ENCODE results near the gene HRH1. TPM values are rescaled to one million over a fixed set of nuclear protein-coding genes. Genes with fewer than 3 reads are reported as not detected.

Gene HRH1
- total RNA-seq, 1 donor from 2014 or later = 2.7 TPM

- no peak for DNase-seq (ENCODE audit: low read depth)
Observed at GRCh38 chr3:11272906-11273574, 118.7 kb downstream of the HRH1 start.

GRCh38 chr3:11273891-11274291 is 119.6 kb downstream of the HRH1 start:
- DNase-seq (ENCODE audit: low read depth) = no peak

- no peak for DNase-seq (ENCODE audit: low read depth)
Observed at GRCh38 chr3:11274566-11275142, 120.4 kb downstream of the HRH1 start.

- no peak for DNase-seq (ENCODE audit: low read depth)
Observed at GRCh38 chr3:11275926-11276325, 121.6 kb downstream of the HRH1 start.

GRCh38 chr3:11276901-11277300 is 122.6 kb downstream of the HRH1 start:
- DNase-seq (ENCODE audit: low read depth) = no peak

- peak; percentile 12 for DNase-seq (ENCODE audit: low read depth)
Observed at GRCh38 chr3:11282250-11283138, 128.2 kb downstream of the HRH1 start.

GRCh38 chr3:11283139-11283475 is 128.8 kb downstream of the HRH1 start:
- DNase-seq (ENCODE audit: low read depth) = no peak

GRCh38 chr3:11284011-11284410 is 129.7 kb downstream of the HRH1 start:
- DNase-seq (ENCODE audit: low read depth) = no peak

- DNase-seq (ENCODE audit: low read depth) = no peak
Observed at GRCh38 chr3:11285471-11285870, 131.2 kb downstream of the HRH1 start.

- no peak for DNase-seq (ENCODE audit: low read depth)
Observed at GRCh38 chr3:11287404-11287803, 133.1 kb downstream of the HRH1 start.

- no peak for DNase-seq (ENCODE audit: low read depth)
Observed at GRCh38 chr3:11288021-11288491, 133.8 kb downstream of the HRH1 start.

GRCh38 chr3:11288786-11289637 is 134.7 kb downstream of the HRH1 start:
- peak; percentile 49 for DNase-seq (ENCODE audit: low read depth)

GRCh38 chr3:11289864-11290263 is 135.6 kb downstream of the HRH1 start:
- no peak for DNase-seq (ENCODE audit: low read depth)

GRCh38 chr3:11290743-11291680 is 136.7 kb downstream of the HRH1 start:
- DNase-seq (ENCODE audit: low read depth) = peak; percentile 17

GRCh38 chr3:11291808-11292207 is 137.5 kb downstream of the HRH1 start:
- no peak for DNase-seq (ENCODE audit: low read depth)

- DNase-seq (ENCODE audit: low read depth) = no peak
Observed at GRCh38 chr3:11297126-11297525, 142.8 kb downstream of the HRH1 start.

- DNase-seq (ENCODE audit: low read depth) = no peak
Observed at GRCh38 chr3:11300970-11301369, 146.7 kb downstream of the HRH1 start.

- no peak for DNase-seq (ENCODE audit: low read depth)
Observed at GRCh38 chr3:11302444-11302843, 148.2 kb downstream of the HRH1 start.

GRCh38 chr3:11304175-11304574 is 149.9 kb downstream of the HRH1 start:
- DNase-seq (ENCODE audit: low read depth) = no peak

GRCh38 chr3:11305509-11305908 is 151.2 kb downstream of the HRH1 start:
- peak; percentile 26 for DNase-seq (ENCODE audit: low read depth)
